GM18520 (cell line): ENCODE measurements around the gene PTPRT.

ENCODE experiments used
- ATAC-seq: cut with Tn5 transposase; IDR thresholded peaks from one replicate; pipeline ENCODE4 v1.9.1; 2021; ENCODE audit not compliant: unreplicated experiment

The PTPRT gene

GRCh38 chr20:42576167-42576566, 613.5 kb downstream of the PTPRT start:
- ATAC-seq = no peak

- ATAC-seq = no peak
Measured at GRCh38 chr20:42572320-42573016, 617.2 kb downstream of the PTPRT start.

GRCh38 chr20:42567409-42567808, 622.3 kb downstream of the PTPRT start:
- no peak for ATAC-seq

- ATAC-seq = no peak
Measured at GRCh38 chr20:42565235-42565995, 624.3 kb downstream of the PTPRT start.

- no peak for ATAC-seq
Measured at GRCh38 chr20:42559665-42560064, 630.0 kb downstream of the PTPRT start.

- ATAC-seq = no peak
Measured at GRCh38 chr20:42556575-42556974, 633.1 kb downstream of the PTPRT start.

GRCh38 chr20:42553374-42553773, 636.3 kb downstream of the PTPRT start:
- ATAC-seq = no peak

- ATAC-seq = no peak
Measured at GRCh38 chr20:42549496-42549895, 640.2 kb downstream of the PTPRT start.

GRCh38 chr20:42544926-42545325, 644.8 kb downstream of the PTPRT start:
- no peak for ATAC-seq

- no peak for ATAC-seq
Measured at GRCh38 chr20:42532831-42533230, 656.9 kb downstream of the PTPRT start.

- ATAC-seq = no peak
Measured at GRCh38 chr20:42531508-42531961, 658.2 kb downstream of the PTPRT start.

- ATAC-seq = no peak
Measured at GRCh38 chr20:42530855-42531448, 658.8 kb downstream of the PTPRT start.

GRCh38 chr20:42530191-42530590, 659.5 kb downstream of the PTPRT start:
- no peak for ATAC-seq

- no peak for ATAC-seq
Measured at GRCh38 chr20:42524058-42524457, 665.6 kb downstream of the PTPRT start.

GRCh38 chr20:42516692-42517091, 673.0 kb downstream of the PTPRT start:
- no peak for ATAC-seq

- no peak for ATAC-seq
Measured at GRCh38 chr20:42510686-42511085, 679.0 kb downstream of the PTPRT start.

GRCh38 chr20:42507874-42508273, 681.8 kb downstream of the PTPRT start:
- no peak for ATAC-seq

GRCh38 chr20:42506397-42506796, 683.3 kb downstream of the PTPRT start:
- no peak for ATAC-seq

GRCh38 chr20:42502591-42502990, 687.1 kb downstream of the PTPRT start:
- no peak for ATAC-seq

- ATAC-seq = no peak
Measured at GRCh38 chr20:42496595-42496994, 693.1 kb downstream of the PTPRT start.

GRCh38 chr20:42494290-42494689, 695.4 kb downstream of the PTPRT start:
- ATAC-seq = no peak

- no peak for ATAC-seq
Measured at GRCh38 chr20:42493001-42493400, 696.7 kb downstream of the PTPRT start.
